ENCODE measurements around the gene GPHN.

DNA sequence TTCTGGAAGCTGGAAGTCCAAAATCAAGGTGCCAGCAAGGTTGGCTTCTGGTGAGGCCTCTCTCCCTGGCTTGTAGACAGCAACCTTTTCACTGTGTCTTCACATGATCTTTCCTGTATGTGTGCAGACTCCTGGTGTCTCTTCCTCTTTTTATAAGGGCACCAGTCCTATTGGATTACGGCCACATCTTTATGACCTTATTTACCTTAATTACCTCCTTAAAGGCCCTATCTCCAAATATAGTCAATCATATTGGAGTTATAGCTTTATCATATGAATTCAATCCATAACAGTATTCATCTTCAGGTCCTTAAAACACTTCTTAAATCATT lies 660.1 kb downstream of the GPHN start:
- TF ChIP-seq, protein P1, sequence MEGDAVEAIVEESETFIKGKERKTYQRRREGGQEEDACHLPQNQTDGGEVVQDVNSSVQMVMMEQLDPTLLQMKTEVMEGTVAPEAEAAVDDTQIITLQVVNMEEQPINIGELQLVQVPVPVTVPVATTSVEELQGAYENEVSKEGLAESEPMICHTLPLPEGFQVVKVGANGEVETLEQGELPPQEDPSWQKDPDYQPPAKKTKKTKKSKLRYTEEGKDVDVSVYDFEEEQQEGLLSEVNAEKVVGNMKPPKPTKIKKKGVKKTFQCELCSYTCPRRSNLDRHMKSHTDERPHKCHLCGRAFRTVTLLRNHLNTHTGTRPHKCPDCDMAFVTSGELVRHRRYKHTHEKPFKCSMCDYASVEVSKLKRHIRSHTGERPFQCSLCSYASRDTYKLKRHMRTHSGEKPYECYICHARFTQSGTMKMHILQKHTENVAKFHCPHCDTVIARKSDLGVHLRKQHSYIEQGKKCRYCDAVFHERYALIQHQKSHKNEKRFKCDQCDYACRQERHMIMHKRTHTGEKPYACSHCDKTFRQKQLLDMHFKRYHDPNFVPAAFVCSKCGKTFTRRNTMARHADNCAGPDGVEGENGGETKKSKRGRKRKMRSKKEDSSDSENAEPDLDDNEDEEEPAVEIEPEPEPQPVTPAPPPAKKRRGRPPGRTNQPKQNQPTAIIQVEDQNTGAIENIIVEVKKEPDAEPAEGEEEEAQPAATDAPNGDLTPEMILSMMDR (IDR thresholded peaks at IDR 0.05; ENCODE audit: control extremely low read depth in 1 of 3, insufficient read depth in 1 of 3, low read depth in 1 of 3, low read length in 3 of 3): no peak
- no peak for TF ChIP-seq EP300 (IDR thresholded peaks at IDR 0.05; ENCODE audit: borderline replicate concordance in 1 of 2, low read depth in 2 of 2, low read length in 2 of 2)

Data from H1 (cell line).